H4 (cell line): ENCODE data around the gene FANCG. TPM values are rescaled to one million over a fixed set of nuclear protein-coding genes. Genes with fewer than 3 reads are reported as not detected.

Experiments used
- DNase-seq: peaks from one replicate; pipeline ENCODE4 v3.0.0-alpha.2; 2015; ENCODE audit warnings: low spot score
- total RNA-seq: library from RNA; depleted of rRNA; stranded (reverse); fragments of >200 nt; shearing (Covaris generic); gene quantifications from 2 replicates; pipeline ENCODE4 v1.2.3, GENCODE V29; 2014; rRNA removed

The FANCG gene
- 67.6 and 84.0 TPM in 2 replicates for total RNA-seq

GRCh38 chr9:35079426-35080341 lies at the start of gene FANCG:
Gene FANCG, minus strand, starts transcription at chr9:35079942. Its CDS starts 418 bp downstream, at chr9:35079524.
- peak; percentile 91 for DNase-seq

- peak; percentile 92 for DNase-seq
Observed at GRCh38 chr9:35116898-35117551, 37.3 kb upstream of the FANCG start.

- DNase-seq = no peak
Observed at GRCh38 chr9:35116539-35116897, 36.8 kb upstream of the FANCG start.

DNA sequence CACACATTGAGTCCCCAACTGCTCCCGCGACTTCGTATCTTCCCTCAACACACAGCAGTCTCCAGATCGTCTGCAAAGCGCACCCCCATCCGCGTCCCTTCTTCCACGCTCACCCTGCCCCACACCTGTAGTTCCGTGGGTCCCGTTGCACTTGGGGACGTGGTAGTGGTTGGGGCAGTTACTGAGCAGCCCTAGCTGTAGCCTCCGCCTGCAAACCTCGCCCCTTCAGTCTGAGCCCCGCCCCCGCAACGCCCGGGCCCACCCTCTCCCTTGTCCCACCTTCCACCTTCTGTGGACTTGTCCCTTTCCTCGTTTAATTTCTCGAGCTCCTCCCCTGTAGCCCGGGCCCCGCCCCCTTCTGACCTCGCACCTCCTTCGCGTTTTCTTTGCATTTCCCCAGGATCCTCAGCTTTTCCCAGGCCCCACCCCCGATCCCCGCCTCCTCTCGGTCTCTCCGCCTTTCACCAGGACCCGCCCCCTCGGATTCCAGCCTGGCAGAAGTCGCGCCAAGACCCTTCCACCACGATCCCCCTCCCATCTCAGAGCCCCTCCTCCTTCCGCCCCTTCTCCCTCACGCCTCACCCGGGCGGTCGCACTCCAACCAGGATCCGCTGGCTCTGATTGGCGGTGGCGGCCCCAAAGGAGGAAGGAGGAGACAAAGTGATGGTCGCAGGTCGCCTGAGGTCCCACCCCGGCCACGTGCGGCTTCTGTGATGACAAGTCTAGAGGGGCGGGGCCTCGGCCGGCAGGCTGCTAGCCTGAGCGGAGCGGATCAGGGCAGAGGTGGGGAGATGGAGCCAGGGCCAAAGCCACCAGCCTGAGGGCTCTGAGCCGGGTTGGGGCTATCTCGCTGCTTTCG lies 36.2 kb upstream of the FANCG start, which contains the start of gene ATOSB:
Gene ATOSB (minus strand): TSS at position 183 of the 859 bp plus-strand sequence. CDS start 7,588 bp downstream, outside the sequence.
- DNase-seq = peak; percentile 99

GRCh38 chr9:35114840-35115628 lies 35.3 kb upstream of the FANCG start:
- peak; percentile 50 for DNase-seq

GRCh38 chr9:35114113-35114839 lies 34.5 kb upstream of the FANCG start:
- peak; percentile 98 for DNase-seq

GRCh38 chr9:35112257-35113020 lies 32.7 kb upstream of the FANCG start:
- no peak for DNase-seq

DNA sequence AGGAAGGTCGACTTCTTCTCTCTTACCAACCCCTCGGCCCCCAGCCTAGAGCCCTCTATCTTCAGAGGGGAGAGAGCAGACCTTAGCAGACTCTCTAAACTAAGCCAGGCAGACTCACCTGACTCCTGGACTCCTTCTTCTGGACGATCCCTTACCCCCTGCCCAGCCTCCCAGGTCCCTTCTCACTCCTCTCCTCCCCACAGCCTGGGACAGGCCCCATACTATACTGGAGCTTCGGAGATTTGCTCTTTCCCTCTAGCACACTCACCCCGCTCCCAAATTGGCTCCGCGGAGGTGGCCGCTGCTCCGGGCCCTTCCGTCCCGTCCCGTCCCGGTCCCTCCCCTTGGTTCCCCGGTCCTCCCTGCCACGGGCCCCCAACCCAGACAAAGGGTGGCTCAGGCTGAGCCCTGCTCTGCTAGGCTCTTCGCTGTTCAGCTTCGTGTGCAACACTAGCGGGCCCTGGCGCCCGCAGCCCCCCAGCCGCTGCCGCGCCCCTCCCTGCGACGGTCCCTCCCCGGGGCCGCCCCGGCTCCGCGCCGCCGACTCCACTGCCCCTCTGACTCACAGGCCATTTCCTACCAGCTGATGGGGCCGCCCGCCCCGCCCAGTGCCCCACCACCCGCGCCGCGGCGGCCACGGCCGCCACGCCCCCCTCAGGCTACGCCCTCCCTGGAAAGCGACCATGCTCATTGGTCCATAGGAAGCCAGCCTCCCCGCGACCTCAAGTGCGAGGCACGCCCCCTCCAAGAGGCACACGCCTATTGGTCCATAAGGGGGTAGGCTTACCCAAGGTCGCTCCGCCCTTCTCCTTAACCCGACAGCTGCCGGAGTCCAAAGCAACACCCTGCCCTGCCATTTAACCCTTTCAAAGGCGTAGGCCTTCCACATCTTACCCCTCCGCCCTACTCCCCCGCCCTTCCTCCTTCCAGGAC lies 31.5 kb upstream of the FANCG start:
- DNase-seq = peak; percentile 99

DNA sequence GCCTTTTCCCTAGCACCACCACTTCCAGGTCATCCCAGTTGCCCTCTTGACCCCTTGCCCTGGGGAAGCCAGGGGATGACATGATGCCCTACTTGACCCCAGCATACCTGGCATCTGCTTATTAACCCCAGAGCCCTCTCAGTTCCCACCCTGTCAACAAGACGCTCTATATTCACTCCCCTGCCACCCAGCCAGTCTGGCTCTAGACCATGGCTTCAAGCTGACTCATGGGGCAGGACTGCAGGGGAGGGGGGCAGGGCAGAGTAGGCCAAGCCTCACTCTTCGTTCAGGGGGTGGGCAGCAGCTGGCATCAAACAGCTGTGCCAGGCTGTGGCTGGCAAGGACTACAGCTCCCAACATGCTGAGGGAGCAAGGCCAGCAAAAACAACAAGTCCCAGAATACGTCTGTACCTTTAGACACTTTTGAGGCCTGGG lies 30.6 kb upstream of the FANCG start:
- DNase-seq = peak; percentile 90

DNA sequence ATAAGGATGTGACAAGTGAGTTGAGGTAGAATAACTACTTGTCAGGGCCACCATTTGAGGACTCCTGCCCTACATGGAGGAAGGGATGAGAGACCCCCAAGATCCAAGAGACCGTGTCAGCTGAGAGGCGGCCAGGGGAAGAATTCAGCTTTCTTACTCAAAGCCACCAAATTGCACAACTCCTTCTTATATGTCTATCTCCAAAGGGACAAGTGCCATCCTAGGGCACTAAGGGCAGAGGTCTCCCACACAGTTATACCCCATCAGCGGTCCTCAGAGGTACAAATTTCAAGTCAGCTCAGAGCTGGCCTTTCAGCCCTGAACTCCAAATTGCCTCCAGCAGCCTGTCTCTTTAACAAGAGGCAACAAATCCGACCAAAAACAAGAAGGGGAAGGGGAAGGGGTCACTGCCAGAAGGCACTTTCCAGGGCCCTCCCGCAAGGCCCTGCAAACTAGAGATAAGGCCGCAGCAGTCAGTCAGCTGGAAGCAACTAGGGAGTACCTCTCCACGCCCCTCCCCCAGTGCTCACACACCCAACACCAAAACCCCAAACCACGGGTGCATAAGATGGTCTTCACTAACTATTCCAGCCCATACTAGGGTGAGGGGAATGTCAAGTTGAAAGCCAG lies 29.3 kb upstream of the FANCG start:
- no peak for DNase-seq

GRCh38 chr9:35108461-35108860 lies 28.7 kb upstream of the FANCG start:
- no peak for DNase-seq

DNA sequence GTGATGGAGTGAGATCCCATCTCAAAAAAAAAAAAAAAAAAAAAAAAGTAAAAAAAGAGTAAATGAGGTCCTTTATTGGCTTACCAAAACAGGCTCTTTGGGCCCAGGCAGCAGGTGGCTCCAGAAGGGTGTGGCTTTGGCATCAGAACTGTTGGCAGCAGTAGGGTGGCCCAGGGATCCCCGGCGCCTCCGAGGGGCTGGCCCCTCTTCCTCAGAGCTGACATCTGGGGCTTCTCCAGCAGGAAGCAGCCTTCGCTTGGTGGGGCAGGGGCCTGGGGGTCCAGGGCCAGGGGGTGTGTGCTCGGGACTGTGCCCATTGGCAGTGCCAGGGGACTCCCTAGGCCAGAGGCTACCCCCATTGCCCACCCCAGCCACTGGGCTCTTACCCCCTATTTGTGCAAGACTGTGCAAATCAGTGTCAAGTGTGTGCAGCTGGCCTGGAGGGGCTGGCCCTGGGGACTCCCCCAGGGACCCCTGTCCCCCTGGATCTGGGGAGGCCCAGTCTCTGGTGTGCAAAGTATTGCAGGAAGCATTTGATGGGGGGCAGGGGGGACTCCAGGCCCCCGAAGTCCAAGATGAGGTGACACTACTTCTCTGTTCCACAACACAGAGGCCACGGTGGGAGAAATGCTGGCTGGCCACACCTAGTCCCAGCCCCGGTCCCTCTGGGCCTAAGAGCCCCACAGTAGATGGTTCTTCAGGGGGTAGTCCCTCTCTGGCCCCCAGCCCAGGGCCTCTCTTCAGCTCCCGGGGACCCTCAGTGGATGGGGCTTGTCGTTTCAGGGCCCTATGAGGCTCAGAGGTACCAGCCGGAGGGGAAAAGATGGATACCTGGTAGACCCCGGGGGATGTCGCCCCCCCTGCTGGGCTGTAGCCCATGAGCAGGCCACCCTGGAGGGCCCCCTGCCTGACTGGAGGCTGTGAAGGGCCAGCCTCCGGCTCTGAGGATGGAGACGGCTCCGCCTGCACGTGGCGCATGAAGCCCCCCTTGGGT lies 27.9 kb upstream of the FANCG start:
- DNase-seq = no peak

- DNase-seq = no peak
Observed at GRCh38 chr9:35106343-35106730, 26.6 kb upstream of the FANCG start.

DNA sequence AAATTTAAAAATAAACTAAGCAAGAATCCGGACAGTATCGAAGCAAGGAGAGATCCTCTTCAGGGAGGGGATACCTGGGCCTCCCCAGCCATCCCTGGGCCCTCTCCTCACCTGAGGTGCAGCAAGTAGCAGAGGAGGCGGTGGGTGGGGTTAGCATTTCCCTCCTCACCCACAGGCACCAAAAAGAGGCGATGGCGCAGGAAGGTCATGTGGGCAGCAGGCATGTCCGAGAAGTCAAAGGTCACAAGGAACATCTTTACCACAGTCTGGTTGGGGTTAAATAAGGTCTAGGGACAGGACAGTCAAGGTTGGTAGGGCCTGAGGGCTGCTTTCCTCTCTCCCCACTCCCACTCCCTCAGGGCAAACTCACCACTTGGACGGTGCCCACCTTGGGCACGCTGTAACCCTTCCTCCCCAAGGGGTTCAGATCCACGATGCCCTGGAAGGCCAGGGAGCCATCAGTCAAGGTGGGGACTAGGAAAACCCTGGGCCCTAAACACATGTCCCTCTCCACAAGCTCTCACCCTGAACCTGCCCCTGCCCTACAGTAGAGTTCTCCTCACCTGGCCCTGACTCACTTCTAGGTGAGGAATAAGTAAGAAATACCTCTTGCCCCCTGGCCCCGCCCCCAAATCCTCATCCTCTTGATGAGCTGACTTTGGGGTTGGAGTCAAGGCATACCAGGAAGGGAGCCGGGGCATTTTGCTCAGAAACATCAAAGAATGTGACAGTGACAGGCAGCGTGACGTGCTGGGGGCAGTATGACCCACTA lies 26.0 kb upstream of the FANCG start:
- no peak for DNase-seq

DNA sequence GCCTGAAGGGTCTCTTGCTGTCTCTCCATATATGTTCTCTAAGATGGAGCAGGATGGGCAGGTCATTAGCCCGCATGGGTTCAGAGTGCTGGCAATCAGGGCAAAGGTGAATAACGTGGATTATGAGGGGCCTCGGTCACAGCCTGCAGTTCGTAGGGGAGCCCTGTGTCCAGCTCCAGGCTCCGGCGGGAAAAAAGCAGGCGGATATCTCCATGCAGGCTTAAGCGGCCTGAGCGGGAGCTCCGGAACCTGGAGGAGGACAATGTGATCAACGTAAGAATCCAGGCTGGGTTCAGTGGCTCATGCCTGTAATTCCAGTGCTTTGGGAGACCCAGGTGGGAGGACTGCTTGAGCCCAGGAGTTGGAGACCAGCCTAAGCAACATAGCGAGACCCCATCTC lies 25.4 kb upstream of the FANCG start:
- DNase-seq = no peak

GRCh38 chr9:35104586-35104985 lies 24.8 kb upstream of the FANCG start:
- no peak for DNase-seq
